Lower leg skin (tissue), 4 donors: ENCODE results near the gene AJAP1. TPM values are rescaled to one million over a fixed set of nuclear protein-coding genes. Genes with fewer than 3 reads are reported as not detected.

Experiments used
- DNase-seq, 2 donors: peaks; one replicate each; pipeline ENCODE4 v3.0.0-alpha.2; 2019; ENCODE audit warnings: low spot score in 2 of 2
- H3K4me3 ChIP-seq: fragments of 200-600 bp; sonication (generic); 2 replicates; pipeline ENCODE4 v1.5.1; 2017; ENCODE audit warnings: mild to moderate bottlenecking, low read depth; ENCODE audit not compliant: poor library complexity, severe bottlenecking
- CTCF ChIP-seq, 3 donors: fragments of 450-650 bp; IDR thresholded peaks; one replicate each; pipeline ENCODE4 v1.5.1; 2016; ENCODE audit warnings: antibody characterized with exemption in 3 of 3, mild to moderate bottlenecking in 3 of 3, moderate library complexity in 2 of 3
- POLR2A ChIP-seq, 2 donors: fragments of 450-650 bp; IDR thresholded peaks; one replicate each; pipeline ENCODE4 v1.6.1; 2016 to 2017; ENCODE audit warnings: antibody characterized with exemption in 2 of 2, mild to moderate bottlenecking in 1 of 2, moderate library complexity in 1 of 2
- WGBS, 2 donors: methylation state at CpG; one replicate each; pipeline ENCODE4 v1.1.5; 2018; 5-methylcytosine and 5-hydroxymethylcytosine counted together
- intact Hi-C: fragments of 100-400 bp; cut with DNase I; formaldehyde crosslinking; loops from one replicate; pipeline ENCODE4 v1.15.0; 2023; ENCODE audit warnings: low total_unique reads
- total RNA-seq, 4 donors: library from RNA; depleted of rRNA; stranded (reverse); fragments of >200 nt; gene quantifications; one replicate each; pipeline ENCODE4 v1.1.0, GENCODE V29; 2016

AJAP1 gene
- total RNA-seq, 4 donors from 2014 or later = 0.69 to 1.7 (median 1.3) TPM

- H3K4me3 ChIP-seq = no peak overlapping the region
- 3 to 17% methylated on average over 21 to 31 of the region's 31 CpGs for WGBS, 2 donors
- DNase-seq = peak in 1 of 2 donors; percentile 89
- intact Hi-C loops = no loop called here
- TF ChIP-seq POLR2A (IDR thresholded peaks at IDR 0.05) (no peak), CTCF (IDR thresholded peaks at IDR 0.05) (peak in 1 of 3 donors; percentile 23)
Observed at GRCh38 chr1:4652631-4653327, 1.6 kb upstream of the AJAP1 start.

GRCh38 chr1:4653328-4653660 lies 1.1 kb upstream of the AJAP1 start:
- intact Hi-C loops = no loop called here
- WGBS, 2 donors = 40 to 59% methylated on average over 8 to 9 of the region's 9 CpGs

GRCh38 chr1:4654764-4655673 lies 610 bp downstream of the AJAP1 start:
- no peak for TF ChIP-seq POLR2A (IDR thresholded peaks at IDR 0.05)
- TF ChIP-seq CTCF (IDR thresholded peaks at IDR 0.05) = no peak
- intact Hi-C loops = no loop called here

More at GRCh38 chr1:4653328-4653660, 1.1 kb upstream of the AJAP1 start:
- DNase-seq = no peak
- TF ChIP-seq POLR2A (IDR thresholded peaks at IDR 0.05) (no peak), CTCF (IDR thresholded peaks at IDR 0.05) (no peak)
- H3K4me3 ChIP-seq = no peak overlapping the region

GRCh38 chr1:4655674-4656532 lies 1.5 kb downstream of the AJAP1 start:
- WGBS, 2 donors = 0 to 2% methylated on average over 13 to 45 of the region's 78 CpGs
- intact Hi-C loops = no loop called here
- no peak overlapping the region for H3K4me3 ChIP-seq
- TF ChIP-seq CTCF (IDR thresholded peaks at IDR 0.05) = no peak
- TF ChIP-seq POLR2A (IDR thresholded peaks at IDR 0.05) = no peak
- peak in 1 of 2 donors; percentile 28 for DNase-seq

More at GRCh38 chr1:4654764-4655673, 610 bp downstream of the AJAP1 start:
- no peak for DNase-seq
- 2% methylated on average over 21 to 35 of the region's 142 CpGs for WGBS, 2 donors
- H3K4me3 ChIP-seq = no peak overlapping the region

GRCh38 chr1:4656533-4657140 lies 2.2 kb downstream of the AJAP1 start:
- no peak overlapping the region for H3K4me3 ChIP-seq
- TF ChIP-seq CTCF (IDR thresholded peaks at IDR 0.05) (no peak), POLR2A (IDR thresholded peaks at IDR 0.05) (no peak)
- WGBS, 2 donors = 30 to 31% methylated on average over 17 of the region's 17 CpGs
- no peak for DNase-seq
- intact Hi-C loops = no loop called here
